ENCODE results near the gene SLC49A3. TPM values are rescaled to one million over a fixed set of nuclear protein-coding genes. Genes with fewer than 3 reads are reported as not detected.

Gene SLC49A3
- total and polyA plus RNA-seq, 2 of the 13 experiments (the other 11 are each of a cell fraction or from before 2014, with no cell fraction given): 0.07 to 0.17 TPM

GRCh38 chr4:677431-678293 is 11.3 kb downstream of the SLC49A3 start:
- ATAC-seq: peak; percentile 13
- Histone ChIP-seq H3K79me2 (ENCODE audit: insufficient read depth, low read length) (peaks cover 16% of the 10 kb centered on the region), H4K20me1 (ENCODE audit: insufficient read depth, low read length) (no peaks in the 10 kb centered on the region; the same call in 1 of the 2 replicates), H3K27ac (ENCODE audit: extremely low read length, insufficient read depth, low read length) (no peak overlapping the region), H3K27me3 (ENCODE audit: control insufficient read depth in 1 of 2, insufficient read depth in 2 of 2, low read length in 2 of 2) (no peaks in the 10 kb centered on the region), H3K9me3 (ENCODE audit: low read length) (no peaks in the 10 kb centered on the region), H2AFZ (ENCODE audit: low read length) (no peak overlapping the region), H3K4me3 (replicated peaks in 1 of 3; ENCODE audit: insufficient read depth in 1 of 3, low read depth in 2 of 3, low read length in 3 of 3) (peak overlapping the region in 2 of 3 experiments; percentile 33 to 62; a peak in 4 of 6 replicates), H3K4me1 (ENCODE audit: insufficient read depth, low read length) (peaks cover 76% of the 10 kb centered on the region), H3K36me3 (replicated peaks in 1 of 2; ENCODE audit: control insufficient read depth in 1 of 2, insufficient read depth in 2 of 2, low read length in 2 of 2) (no peaks in the 10 kb centered on the region; a peak in 1 of 5 replicates), H3K9ac (ENCODE audit: insufficient read depth, low read depth, low read length) (peak overlapping the region; percentile 50; the same call in 1 of the 2 replicates), H3K4me2 (ENCODE audit: low read depth, low read length) (peak overlapping the region; percentile 91)
- WGBS (ENCODE audit: low lambda C conversion rate): 22% methylated on average over 14 of the region's 26 CpGs
- ChIA-PET POLR2A (interaction anchor here (1.0 to 1.5 kb wide), 2 partner anchors 14 to 23 kb away, joined by 3 read pairs; no protein-coding TSS in a partner anchor), CTCF (ENCODE audit: low intra/inter-chr PET ratio, low total read pairs) (no interaction called here)
- no TSS peak for BruUV-seq (replicated peaks)
- in situ Hi-C loops (cut with HindIII; ENCODE audit: extremely low pct_ligation_motif_present, low pct_unique_long_range_greater_than_20kb) (no loop called here), intact Hi-C loops (cut with micrococcal nuclease; ENCODE audit: unreplicated experiment) (loop anchor here (10.0 kb wide), 1 partner anchor 203 kb away; no protein-coding TSS in a partner anchor)
- no peak for FAIRE-seq
- peak; percentile 37 for DNase-seq (ENCODE audit: low spot score)
- TF ChIP-seq SALL1 (CRISPR knock-in tag; IDR thresholded peaks at IDR 0.05) (peak; percentile 47), RORA (CRISPR knock-in tag; IDR thresholded peaks at IDR 0.05) (no peak), TBX2 (CRISPR knock-in tag; IDR thresholded peaks at IDR 0.05; ENCODE audit: borderline replicate concordance) (no peak; the same call in 1 of the 2 replicates), POGK (CRISPR knock-in tag; conservative IDR thresholded peaks at IDR 0.05) (peak; percentile 23; the same call in 1 of the 2 replicates), ZC3H4 (CRISPR knock-in tag; IDR thresholded peaks at IDR 0.05; ENCODE audit: borderline replicate concordance) (0 out of 2 replicates have a peak, but pooled peaks have one; percentile 54), E2F2 (CRISPR knock-in tag; IDR thresholded peaks at IDR 0.05; ENCODE audit: borderline replicate concordance) (no peak), ZNF142 (CRISPR knock-in tag; IDR thresholded peaks at IDR 0.05) (no peak), TGIF2 (CRISPR knock-in tag; IDR thresholded peaks at IDR 0.05) (peak; percentile 33; the same call in 1 of the 2 replicates), ZNF225 (CRISPR knock-in tag; IDR thresholded peaks at IDR 0.05) (no peak), RXRB (CRISPR knock-in tag; IDR thresholded peaks at IDR 0.05; ENCODE audit: borderline replicate concordance) (peak; percentile 43; the same call in 1 of the 2 replicates), MTA3 (CRISPR knock-in tag; IDR thresholded peaks at IDR 0.05) (no peak)
- TF ChIP-seq, protein P1, sequence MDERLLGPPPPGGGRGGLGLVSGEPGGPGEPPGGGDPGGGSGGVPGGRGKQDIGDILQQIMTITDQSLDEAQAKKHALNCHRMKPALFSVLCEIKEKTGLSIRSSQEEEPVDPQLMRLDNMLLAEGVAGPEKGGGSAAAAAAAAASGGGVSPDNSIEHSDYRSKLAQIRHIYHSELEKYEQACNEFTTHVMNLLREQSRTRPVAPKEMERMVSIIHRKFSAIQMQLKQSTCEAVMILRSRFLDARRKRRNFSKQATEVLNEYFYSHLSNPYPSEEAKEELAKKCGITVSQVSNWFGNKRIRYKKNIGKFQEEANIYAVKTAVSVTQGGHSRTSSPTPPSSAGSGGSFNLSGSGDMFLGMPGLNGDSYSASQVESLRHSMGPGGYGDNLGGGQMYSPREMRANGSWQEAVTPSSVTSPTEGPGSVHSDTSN (CRISPR knock-in tag; IDR thresholded peaks at IDR 0.05): no peak
